IMR-90 (cell line): Measurements from ENCODE around the gene PLXNA4. TPM values are rescaled to one million over a fixed set of nuclear protein-coding genes. Genes with fewer than 3 reads are reported as not detected.

Experiments used
- ATAC-seq: fragments of 200-7000 bp; cut with Tn5 transposase; 2 replicates; pipeline ENCODE4 v1.9.1; 2020; ENCODE audit warnings: low read depth, mild to moderate bottlenecking, moderate library complexity
- BruUV-seq: library from RNA; stranded (reverse); fragments of 400-500 nt; replicated peaks from 2 replicates; lab custom pipeline; 2021; lab: Mats Ljungman, UMichigan
- CTCF ChIA-PET: fragments of 300-600 bp; formaldehyde crosslinking; extraction: SDS; loops from one replicate; lab custom pipeline; 2021; ENCODE audit warnings: antibody characterized with exemption; lab: Yijun Ruan, JAX
- POLR2A ChIA-PET: fragments of 300-600 bp; sonication (Branson Sonifier 250); formaldehyde crosslinking; loops from one replicate; lab custom pipeline; 2022; ENCODE audit warnings: antibody characterized with exemption; ENCODE audit not compliant: unreplicated experiment; lab: Charles Lee
- DNase-seq: peaks from one replicate; pipeline ENCODE4 v3.0.0; 2013
- H2AFZ ChIP-seq: replicated peaks from 2 replicates; pipeline ENCODE3; 2013; ENCODE audit warnings: low read length, mild to moderate bottlenecking; ENCODE audit not compliant: poor library complexity
- H2AK5ac ChIP-seq: 2 replicates; pipeline ENCODE4 v1.6.1; 2013; ENCODE audit warnings: low read depth, low read length, inconsistent platforms
- H2AK9ac ChIP-seq: replicated peaks from 2 replicates; pipeline ENCODE3; 2013; ENCODE audit warnings: mild to moderate bottlenecking, low read depth, low read length, moderate library complexity; ENCODE audit not compliant: poor library complexity
- H2BK120ac ChIP-seq: 2 replicates; pipeline ENCODE4 v1.6.1; 2013; ENCODE audit warnings: low read depth, low read length, inconsistent platforms
- H2BK15ac ChIP-seq: 3 replicates; pipeline ENCODE4 v1.6.1; 2013; ENCODE audit warnings: low read depth, low read length, inconsistent platforms
- H2BK20ac ChIP-seq: 2 replicates; pipeline ENCODE4 v1.6.1; 2013; ENCODE audit warnings: low read depth, mild to moderate bottlenecking, inconsistent platforms, low read length, moderate library complexity
- H2BK5ac ChIP-seq: 2 replicates; pipeline ENCODE4 v1.6.1; 2013; ENCODE audit warnings: mild to moderate bottlenecking, low read depth, low read length, inconsistent platforms; ENCODE audit not compliant: poor library complexity, severe bottlenecking
- H3K14ac ChIP-seq: replicated peaks from 2 replicates; pipeline ENCODE4 v1.6.1; 2013; ENCODE audit warnings: low read depth, low read length, inconsistent platforms
- H3K18ac ChIP-seq: 2 replicates; pipeline ENCODE4 v1.6.1; 2013; ENCODE audit warnings: low read depth, low read length, control low read depth
- H3K23ac ChIP-seq: 2 replicates; pipeline ENCODE4 v1.6.1; 2013; ENCODE audit warnings: low read depth, low read length, inconsistent platforms
- H3K27ac ChIP-seq: 2 replicates; pipeline ENCODE4 v1.5.1; 2013; ENCODE audit warnings: mild to moderate bottlenecking, control low read depth, low read length; ENCODE audit not compliant: insufficient read depth
- H3K27me3 ChIP-seq: 2 replicates; pipeline ENCODE4 v1.6.1; 2013; ENCODE audit warnings: low read length; ENCODE audit not compliant: control insufficient read depth, insufficient read depth
- H3K36me3 ChIP-seq: 2 replicates; pipeline ENCODE4 v1.6.1; 2013; ENCODE audit warnings: low read length, mixed read lengths; ENCODE audit not compliant: control insufficient read depth, insufficient read depth
- H3K4ac ChIP-seq: 2 replicates; pipeline ENCODE4 v1.6.1; 2013; ENCODE audit warnings: low read depth, low read length, inconsistent platforms
- H3K4me1 ChIP-seq: 2 replicates; pipeline ENCODE4 v1.6.1; 2013; ENCODE audit warnings: low read length, mixed read lengths; ENCODE audit not compliant: control insufficient read depth, insufficient read depth
- H3K4me2 ChIP-seq: 2 replicates; pipeline ENCODE4 v1.6.1; 2013; ENCODE audit warnings: low read depth, mild to moderate bottlenecking, control low read depth, low read length, moderate library complexity
- H3K4me3 ChIP-seq: 2 replicates; pipeline ENCODE4 v1.5.1; 2013; ENCODE audit warnings: low read depth, mild to moderate bottlenecking, control low read depth, low read length, moderate library complexity; ENCODE audit not compliant: insufficient read depth
- H3K56ac ChIP-seq: 2 replicates; pipeline ENCODE4 v1.6.1; 2013; ENCODE audit warnings: low read length, inconsistent platforms; ENCODE audit not compliant: insufficient read depth; ENCODE audit errors: extremely low read depth
- H3K79me1 ChIP-seq, 2 experiments: 2 replicates each; pipeline ENCODE4 v1.6.1; 2013; ENCODE audit warnings: low read length in 2 of 2, inconsistent platforms in 1 of 2, low read depth in 1 of 2
- H3K9ac ChIP-seq: 2 replicates; pipeline ENCODE4 v1.6.1; 2013; ENCODE audit warnings: low read depth, low read length, control low read depth
- H3K9me1 ChIP-seq: 2 replicates; pipeline ENCODE4 v1.6.1; 2013; ENCODE audit warnings: low read length, inconsistent platforms; ENCODE audit not compliant: insufficient read depth
- H3K9me3 ChIP-seq: 2 replicates; pipeline ENCODE4 v1.6.1; 2013; ENCODE audit warnings: low read length; ENCODE audit not compliant: control insufficient read depth, insufficient read depth
- H4K20me1 ChIP-seq: 2 replicates; pipeline ENCODE4 v1.6.1; 2013; ENCODE audit warnings: low read length, inconsistent platforms; ENCODE audit not compliant: insufficient read depth
- H4K5ac ChIP-seq: 2 replicates; pipeline ENCODE4 v1.6.1; 2013; ENCODE audit warnings: mild to moderate bottlenecking, low read depth, low read length, control low read depth
- H4K8ac ChIP-seq, 2 experiments: 2 replicates each; pipeline ENCODE4 v1.6.1; 2013; ENCODE audit warnings: low read depth in 2 of 2, low read length in 2 of 2, control low read depth in 1 of 2, inconsistent platforms in 1 of 2
- H4K91ac ChIP-seq: 2 replicates; pipeline ENCODE4 v1.6.1; 2013; ENCODE audit warnings: low read depth, low read length, inconsistent platforms; ENCODE audit not compliant: insufficient read depth
- BHLHE40 ChIP-seq: fragments of 150-350 bp; IDR thresholded peaks from 2 replicates; pipeline ENCODE4 v1.6.1; 2016; ENCODE audit warnings: mild to moderate bottlenecking, low read depth, low read length
- CEBPB ChIP-seq: IDR thresholded peaks from 2 replicates; pipeline ENCODE4 v1.6.1; 2012; ENCODE audit warnings: low read depth, low read length, improper control_type of control experiment
- CTCF ChIP-seq: conservative IDR thresholded peaks from 2 replicates; pipeline ENCODE4 v1.5.1; 2012; ENCODE audit warnings: mild to moderate bottlenecking, low read depth, low read length, improper control_type of control experiment
- ELK1 ChIP-seq: fragments of 150-350 bp; IDR thresholded peaks from 2 replicates; pipeline ENCODE4 v1.6.1; 2016; ENCODE audit warnings: low read depth, mild to moderate bottlenecking, low read length, moderate library complexity, borderline replicate concordance
- FOS ChIP-seq: fragments of 150-350 bp; IDR thresholded peaks from 2 replicates; pipeline ENCODE4 v1.6.1; 2016; ENCODE audit warnings: low read depth, low read length
- MAFK ChIP-seq: IDR thresholded peaks from 2 replicates; pipeline ENCODE4 v1.6.1; 2012; ENCODE audit warnings: low read depth, low read length, improper control_type of control experiment
- MAZ ChIP-seq: IDR thresholded peaks from 2 replicates; pipeline ENCODE4 v1.6.1; 2012; ENCODE audit warnings: low read depth, mild to moderate bottlenecking, low read length, improper control_type of control experiment, moderate library complexity, borderline replicate concordance
- MXI1 ChIP-seq: IDR thresholded peaks from 2 replicates; pipeline ENCODE4 v1.6.1; 2012; ENCODE audit warnings: low read depth, mild to moderate bottlenecking, low read length, moderate library complexity, borderline replicate concordance
- RAD21 ChIP-seq: IDR thresholded peaks from 2 replicates; pipeline ENCODE4 v1.6.1; 2012; ENCODE audit warnings: low read length, improper control_type of control experiment
- RFX5 ChIP-seq: IDR thresholded peaks from 2 replicates; pipeline ENCODE4 v1.8.0; 2012; ENCODE audit warnings: low read depth, mild to moderate bottlenecking, low read length, moderate library complexity
- USF2 ChIP-seq: fragments of 150-350 bp; IDR thresholded peaks from 2 replicates; pipeline ENCODE4 v1.6.1; 2017; ENCODE audit warnings: mild to moderate bottlenecking, antibody characterized with exemption, low read length, low read depth
- WGBS, 2 experiments: methylation state at CpG; one replicate each; pipeline versions ENCODE4 v1.1.5 to v1.1.7; 2013; ENCODE audit warnings: missing lambda C conversion rate in 2 of 2; ENCODE audit not compliant: insufficient read length in 1 of 2; ENCODE audit errors: extremely low coverage in 2 of 2; 5-methylcytosine and 5-hydroxymethylcytosine counted together
- dilution Hi-C: fragments of 300-500 bp; cut with HindIII; formaldehyde crosslinking; loops from one replicate; pipeline ENCODE4 v1.14.3; 2018; ENCODE audit warnings: low sequenced_read_pairs; ENCODE audit not compliant: unreplicated experiment
- in situ Hi-C: fragments of 300-500 bp; cut with MboI; formaldehyde crosslinking; loops from 3 replicates; pipeline ENCODE4 v1.14.3; 2019; ENCODE audit warnings: low sequenced_read_pairs, inconsistent platforms, mixed read lengths
- intact Hi-C: fragments of 100-400 bp; cut with micrococcal nuclease; formaldehyde crosslinking; loops from 2 replicates; pipeline ENCODE4 v1.10.0; 2022
- polyA plus RNA-seq, 3 experiments: library from polyadenylated mRNA; depleted of rRNA; stranded (reverse); fragments of >200 nt; gene quantifications; 2 replicates each; pipeline ENCODE4 v1.2.3, GENCODE V29; 2012; ENCODE audit warnings: low replicate concordance in 1 of 3
- total RNA-seq: library from RNA; depleted of rRNA; stranded (reverse); fragments of >200 nt; gene quantifications from 2 replicates; pipeline ENCODE4 v1.2.3, GENCODE V29; 2012

PLXNA4 gene
- total and polyA plus RNA-seq, 2 of the 4 experiments (the other 2 are of a cell fraction), result under 0.01 TPM

GRCh38 chr7:132565441-132565840 is 10.8 kb downstream of the PLXNA4 start:
- Histone ChIP-seq H3K56ac (no peak overlapping the region), H3K27ac (no peak overlapping the region), H3K9me3 (no peaks in the 10 kb centered on the region), H4K20me1 (no peaks in the 10 kb centered on the region), H3K18ac (no peak overlapping the region), H2BK15ac (no peak overlapping the region), H4K8ac (no peak overlapping the region), H3K4ac (no peak overlapping the region), H4K91ac (no peak overlapping the region), H2AFZ (no peak overlapping the region), H4K5ac (no peak overlapping the region), H3K4me2 (no peak overlapping the region), H2BK120ac (no peak overlapping the region), H3K23ac (no peak overlapping the region), H2AK9ac (no peak overlapping the region), H3K36me3 (no peaks in the 10 kb centered on the region), H3K79me1 (no peaks in the 10 kb centered on the region), H2BK5ac (no peak overlapping the region), H3K4me3 (no peak overlapping the region), H3K4me1 (no peaks in the 10 kb centered on the region), H3K9ac (no peak overlapping the region), H3K27me3 (no peaks in the 10 kb centered on the region), H2BK20ac (no peak overlapping the region), H2AK5ac (no peak overlapping the region), H3K14ac (no peak overlapping the region), H3K9me1 (no peaks in the 10 kb centered on the region)
- dilution Hi-C loops (no loop called here), in situ Hi-C loops (no loop called here), intact Hi-C loops (no loop called here)
- WGBS, 2 experiments, result no CpG with 5 or more reads among the region's 5 CpGs
- TF ChIP-seq RFX5, result no peak
- TF ChIP-seq CTCF, result no peak
- TF ChIP-seq RAD21, result no peak
- TF ChIP-seq MAZ, result no peak
- TF ChIP-seq BHLHE40, result no peak
- no peak for TF ChIP-seq ELK1
- TF ChIP-seq USF2, result no peak
- no peak for TF ChIP-seq CEBPB
- TF ChIP-seq FOS, result no peak
- no peak for TF ChIP-seq MAFK
- TF ChIP-seq MXI1, result no peak
- CTCF ChIA-PET, result no interaction called here
- DNase-seq (no peak), ATAC-seq (no peak)
- BruUV-seq, result no TSS peak
- POLR2A ChIA-PET, result no interaction called here
